Measurements from ENCODE around the gene LCOR. TPM values are rescaled to one million over a fixed set of nuclear protein-coding genes. Genes with fewer than 3 reads are reported as not detected.

Gene LCOR
- polyA plus RNA-seq, 3 donors = 28.9 to 30.5 (median 29.1) TPM

- no peak for DNase-seq (ENCODE audit: extremely low read depth in 1 of 11, low read depth in 9 of 11, low spot score in 4 of 11)
Measured at GRCh38 chr10:96996275-96996965, 164.3 kb downstream of the LCOR start.

- DNase-seq (ENCODE audit: extremely low read depth in 1 of 11, low read depth in 9 of 11, low spot score in 4 of 11) = no peak
Measured at GRCh38 chr10:96998329-96998888, 166.3 kb downstream of the LCOR start.

- DNase-seq (ENCODE audit: extremely low read depth in 1 of 11, low read depth in 9 of 11, low spot score in 4 of 11) = no peak
Measured at GRCh38 chr10:96999337-96999736, 167.2 kb downstream of the LCOR start.

GRCh38 chr10:96999987-97000386, 167.9 kb downstream of the LCOR start:
- DNase-seq (ENCODE audit: extremely low read depth in 1 of 11, low read depth in 9 of 11, low spot score in 4 of 11) = no peak

- DNase-seq (ENCODE audit: extremely low read depth in 1 of 11, low read depth in 9 of 11, low spot score in 4 of 11) = no peak
Measured at GRCh38 chr10:97000487-97001182, 168.5 kb downstream of the LCOR start.

- no peak for DNase-seq (ENCODE audit: extremely low read depth in 1 of 11, low read depth in 9 of 11, low spot score in 4 of 11)
Measured at GRCh38 chr10:97001183-97001991, 169.3 kb downstream of the LCOR start.

- DNase-seq (ENCODE audit: extremely low read depth in 1 of 11, low read depth in 9 of 11, low spot score in 4 of 11) = no peak
Measured at GRCh38 chr10:97002670-97003069, 170.6 kb downstream of the LCOR start.

GRCh38 chr10:97003151-97003803, 171.2 kb downstream of the LCOR start:
- no peak for DNase-seq (ENCODE audit: extremely low read depth in 1 of 11, low read depth in 9 of 11, low spot score in 4 of 11)

- no peak for DNase-seq (ENCODE audit: extremely low read depth in 1 of 11, low read depth in 9 of 11, low spot score in 4 of 11)
Measured at GRCh38 chr10:97003804-97004201, 171.7 kb downstream of the LCOR start.

GRCh38 chr10:97004591-97004990, 172.5 kb downstream of the LCOR start:
- no peak for DNase-seq (ENCODE audit: extremely low read depth in 1 of 11, low read depth in 9 of 11, low spot score in 4 of 11)

- DNase-seq (ENCODE audit: extremely low read depth in 1 of 11, low read depth in 9 of 11, low spot score in 4 of 11) = no peak
Measured at GRCh38 chr10:97005349-97005748, 173.3 kb downstream of the LCOR start.

GRCh38 chr10:97006364-97006763, 174.3 kb downstream of the LCOR start:
- no peak for DNase-seq (ENCODE audit: extremely low read depth in 1 of 11, low read depth in 9 of 11, low spot score in 4 of 11)

GRCh38 chr10:97007417-97007816, 175.3 kb downstream of the LCOR start:
- no peak for DNase-seq (ENCODE audit: extremely low read depth in 1 of 11, low read depth in 9 of 11, low spot score in 4 of 11)

GRCh38 chr10:97010695-97011206, 178.7 kb downstream of the LCOR start:
- no peak for DNase-seq (ENCODE audit: extremely low read depth in 1 of 11, low read depth in 9 of 11, low spot score in 4 of 11)

- no peak for DNase-seq (ENCODE audit: extremely low read depth in 1 of 11, low read depth in 9 of 11, low spot score in 4 of 11)
Measured at GRCh38 chr10:97011397-97011796, 179.3 kb downstream of the LCOR start.

GRCh38 chr10:97012470-97012869, 180.4 kb downstream of the LCOR start:
- DNase-seq (ENCODE audit: extremely low read depth in 1 of 11, low read depth in 9 of 11, low spot score in 4 of 11) = no peak

- DNase-seq (ENCODE audit: extremely low read depth in 1 of 11, low read depth in 9 of 11, low spot score in 4 of 11) = no peak
Measured at GRCh38 chr10:97013568-97013967, 181.5 kb downstream of the LCOR start.

GRCh38 chr10:97013983-97014382, 181.9 kb downstream of the LCOR start:
- DNase-seq (ENCODE audit: extremely low read depth in 1 of 11, low read depth in 9 of 11, low spot score in 4 of 11) = no peak

GRCh38 chr10:97015240-97015639, 183.1 kb downstream of the LCOR start:
- DNase-seq (ENCODE audit: extremely low read depth in 1 of 11, low read depth in 9 of 11, low spot score in 4 of 11) = no peak

All from renal cortex interstitium (tissue), 11 donors.